ENCODE measurements around the gene PKDREJ.

PKDREJ gene

GRCh38 chr22:46233231-46233630, 29.9 kb downstream of the PKDREJ start:
- DNase-seq: peak in 1 of 2 donors; percentile 35

- DNase-seq: no peak
Measured at GRCh38 chr22:46230262-46230901, 32.8 kb downstream of the PKDREJ start.

GRCh38 chr22:46229701-46230100, 33.4 kb downstream of the PKDREJ start:
- no peak for DNase-seq

GRCh38 chr22:46226577-46226976, 36.6 kb downstream of the PKDREJ start:
- DNase-seq: no peak

GRCh38 chr22:46225631-46226030, 37.5 kb downstream of the PKDREJ start:
- DNase-seq: no peak

GRCh38 chr22:46224898-46225290, 38.2 kb downstream of the PKDREJ start:
- DNase-seq: no peak

- no peak for DNase-seq
Measured at GRCh38 chr22:46224044-46224897, 38.9 kb downstream of the PKDREJ start.

GRCh38 chr22:46220921-46221320, 42.2 kb downstream of the PKDREJ start:
- no peak for DNase-seq

GRCh38 chr22:46219636-46220035, 43.5 kb downstream of the PKDREJ start:
- peak in 1 of 2 donors; percentile 34 for DNase-seq

GRCh38 chr22:46214616-46215015, 48.5 kb downstream of the PKDREJ start:
- DNase-seq: no peak

GRCh38 chr22:46214149-46214548, 49.0 kb downstream of the PKDREJ start:
- DNase-seq: no peak

- no peak for DNase-seq
Measured at GRCh38 chr22:46213052-46213451, 50.1 kb downstream of the PKDREJ start.

GRCh38 chr22:46212195-46212594, 50.9 kb downstream of the PKDREJ start:
- DNase-seq: no peak

GRCh38 chr22:46209262-46209661, 53.9 kb downstream of the PKDREJ start:
- DNase-seq: no peak
